Mesenchymal stem cell (in vitro differentiated cells and primary cell): Measurements from ENCODE around the gene ZNF710.

ENCODE experiments used
- DNase-seq: peaks from one replicate; pipeline ENCODE4 v3.0.0-alpha.2; 2013
- H2AFZ ChIP-seq: one replicate; pipeline ENCODE4 v1.6.1; 2013; ENCODE audit warnings: low read depth, mild to moderate bottlenecking, control low read depth, inconsistent platforms, low read length, moderate library complexity
- H2AK5ac ChIP-seq: 2 replicates; pipeline ENCODE4 v1.6.1; 2013; ENCODE audit warnings: low read length, moderate library complexity, mild to moderate bottlenecking, inconsistent platforms; ENCODE audit not compliant: severe bottlenecking
- H2BK120ac ChIP-seq: one replicate; pipeline ENCODE4 v1.6.1; 2013; ENCODE audit warnings: low read depth, mild to moderate bottlenecking, inconsistent platforms, low read length, moderate library complexity
- H2BK12ac ChIP-seq, 2 experiments: one replicate each; pipeline ENCODE4 v1.6.1; 2013; ENCODE audit warnings: inconsistent platforms in 2 of 2, low read length in 2 of 2, mild to moderate bottlenecking in 2 of 2, moderate library complexity in 2 of 2, control low read depth in 1 of 2
- H2BK15ac ChIP-seq: one replicate; pipeline ENCODE4 v1.6.1; 2013; ENCODE audit warnings: mild to moderate bottlenecking, low read depth, inconsistent platforms; ENCODE audit not compliant: poor library complexity, severe bottlenecking
- H2BK5ac ChIP-seq: 2 replicates; pipeline ENCODE4 v1.6.1; 2013; ENCODE audit warnings: low read depth, mild to moderate bottlenecking, low read length, control low read depth, inconsistent platforms; ENCODE audit not compliant: poor library complexity, severe bottlenecking
- H3K14ac ChIP-seq, 2 experiments: one replicate each; pipeline ENCODE4 v1.6.1; 2013; ENCODE audit warnings: inconsistent platforms in 2 of 2, low read length in 2 of 2, control low read depth in 1 of 2, mild to moderate bottlenecking in 1 of 2, moderate library complexity in 1 of 2
- H3K18ac ChIP-seq, 2 experiments: one replicate each; pipeline ENCODE4 v1.6.1; 2013; ENCODE audit warnings: inconsistent platforms in 2 of 2, low read length in 2 of 2, control low read depth in 1 of 2, low read depth in 1 of 2, mild to moderate bottlenecking in 1 of 2
- H3K23ac ChIP-seq, 2 experiments: one replicate each; pipeline ENCODE4 v1.6.1; 2013; ENCODE audit warnings: inconsistent platforms in 2 of 2, low read length in 2 of 2, mild to moderate bottlenecking in 2 of 2, moderate library complexity in 2 of 2, control low read depth in 1 of 2
- H3K27ac ChIP-seq: 2 replicates; pipeline ENCODE4 v1.5.1; 2013; ENCODE audit warnings: mild to moderate bottlenecking, moderate library complexity, low read length, control low read depth, inconsistent platforms; ENCODE audit not compliant: poor library complexity, severe bottlenecking
- H3K27me3 ChIP-seq, 2 experiments: 2 replicates each; pipeline versions ENCODE4 v1.6.1 to v1.7.0; 2013; ENCODE audit warnings: low read length in 2 of 2, mild to moderate bottlenecking in 2 of 2, moderate library complexity in 2 of 2, control low read depth in 1 of 2, inconsistent platforms in 1 of 2; ENCODE audit not compliant: control insufficient read depth in 1 of 2, insufficient read depth in 1 of 2
- H3K36me3 ChIP-seq, 2 experiments: 2 replicates each; pipeline versions ENCODE4 v1.6.1 to v1.7.0; 2013; ENCODE audit warnings: low read length in 2 of 2, control low read depth in 1 of 2, inconsistent platforms in 1 of 2, low read depth in 1 of 2, mild to moderate bottlenecking in 1 of 2; ENCODE audit not compliant: insufficient read depth in 2 of 2, control insufficient read depth in 1 of 2
- H3K4ac ChIP-seq, 2 experiments: one replicate each; pipeline ENCODE4 v1.6.1; 2013; ENCODE audit warnings: inconsistent platforms in 2 of 2, low read length in 2 of 2, mild to moderate bottlenecking in 2 of 2, moderate library complexity in 2 of 2, control low read depth in 1 of 2, low read depth in 1 of 2
- H3K4me1 ChIP-seq: 2 replicates; pipeline ENCODE4 v1.6.1; 2013; ENCODE audit warnings: low read depth, low read length, control low read depth; ENCODE audit not compliant: control insufficient read depth, insufficient read depth
- H3K4me2 ChIP-seq: 2 replicates; pipeline ENCODE4 v1.6.1; 2013; ENCODE audit warnings: low read length, mild to moderate bottlenecking, inconsistent platforms; ENCODE audit not compliant: poor library complexity, severe bottlenecking
- H3K4me3 ChIP-seq, 2 experiments: 2 replicates each; pipeline versions ENCODE4 v1.5.1 to v1.7.0; 2013; ENCODE audit warnings: low read length in 2 of 2, mild to moderate bottlenecking in 2 of 2, control low read depth in 1 of 2, low read depth in 1 of 2; ENCODE audit not compliant: insufficient read depth in 1 of 2
- H3K79me1 ChIP-seq: replicated peaks from 2 replicates; pipeline ENCODE4 v1.6.1; 2013; ENCODE audit warnings: mild to moderate bottlenecking, control low read depth, low read length, inconsistent platforms; ENCODE audit not compliant: poor library complexity, severe bottlenecking
- H3K9ac ChIP-seq: 2 replicates; pipeline ENCODE4 v1.7.0; 2013; ENCODE audit warnings: mild to moderate bottlenecking, low read length, moderate library complexity
- H3K9me3 ChIP-seq: 2 replicates; pipeline ENCODE4 v1.7.0; 2013; ENCODE audit warnings: mild to moderate bottlenecking, low read length; ENCODE audit not compliant: control insufficient read depth
- H4K8ac ChIP-seq: one replicate; pipeline ENCODE4 v1.6.1; 2013; ENCODE audit warnings: inconsistent platforms, mild to moderate bottlenecking, low read length, moderate library complexity
- H4K91ac ChIP-seq: one replicate; pipeline ENCODE4 v1.6.1; 2013; ENCODE audit warnings: mild to moderate bottlenecking, low read length, inconsistent platforms
- WGBS: methylation state at CpG from one replicate; pipeline ENCODE4 v1.1.7; 2013; ENCODE audit warnings: mixed read lengths; 5-methylcytosine and 5-hydroxymethylcytosine counted together

The ZNF710 gene

GRCh38 chr15:90006217-90007075 is 5.3 kb downstream of the ZNF710 start:
- no peak overlapping the region for H2BK5ac ChIP-seq
- no peaks in the 10 kb centered on the region for H3K27me3 ChIP-seq
- no peak overlapping the region for H3K14ac ChIP-seq
- no peak overlapping the region for H2AFZ ChIP-seq
- H2BK15ac ChIP-seq = no peak overlapping the region
- no peak overlapping the region for H2BK120ac ChIP-seq
- no peak overlapping the region for H3K18ac ChIP-seq
- H3K4me1 ChIP-seq = peaks cover 18% of the 10 kb centered on the region
- no peak overlapping the region for H3K4me2 ChIP-seq
- no peak overlapping the region for H2BK12ac ChIP-seq
- H4K91ac ChIP-seq = no peak overlapping the region
- no peak overlapping the region for H3K27ac ChIP-seq
- no peak overlapping the region for H3K9ac ChIP-seq
- 95% methylated on average over 2 of the region's 4 CpGs for WGBS
- peaks cover 8 to 16% of the 10 kb centered on the region in 2 experiments for H3K36me3 ChIP-seq
- H3K4ac ChIP-seq = no peak overlapping the region
- H3K23ac ChIP-seq = no peak overlapping the region
- DNase-seq = no peak
- no peak overlapping the region for H3K4me3 ChIP-seq
- peaks cover 39% of the 10 kb centered on the region for H3K79me1 ChIP-seq
- H4K8ac ChIP-seq = no peak overlapping the region
- H2AK5ac ChIP-seq = no peak overlapping the region
- H3K9me3 ChIP-seq = peaks cover 4% of the 10 kb centered on the region

DNA sequence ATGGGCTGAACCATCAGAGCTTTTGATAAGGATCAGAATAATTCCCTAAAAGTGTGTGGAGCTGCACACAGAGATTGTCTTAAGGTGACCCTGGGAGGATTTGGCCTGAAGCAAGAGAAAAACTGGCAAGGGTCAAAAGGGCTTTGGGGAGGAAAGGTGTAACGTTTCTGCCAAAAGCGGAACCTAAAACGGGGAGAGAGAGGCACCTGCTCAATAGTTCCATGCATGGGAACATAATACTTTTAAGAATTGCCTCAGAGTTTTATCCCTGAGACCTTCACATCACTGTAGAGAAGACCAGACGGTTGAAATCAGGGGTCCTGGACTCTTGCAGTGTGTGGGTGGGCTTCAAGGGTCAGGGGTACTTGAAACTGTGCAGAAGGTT is 5.9 kb downstream of the ZNF710 start:
- Histone ChIP-seq H3K23ac (no peak overlapping the region), H2AFZ (no peak overlapping the region), H3K27ac (no peak overlapping the region), H3K14ac (no peak overlapping the region), H3K4me2 (no peak overlapping the region), H3K4ac (no peak overlapping the region), H3K9ac (no peak overlapping the region), H3K36me3 (peaks cover 8 to 18% of the 10 kb centered on the region in 2 experiments), H2BK15ac (no peak overlapping the region), H3K27me3 (no peaks in the 10 kb centered on the region), H3K79me1 (peaks cover 39% of the 10 kb centered on the region), H3K9me3 (peaks cover 11% of the 10 kb centered on the region), H4K91ac (no peak overlapping the region), H4K8ac (no peak overlapping the region), H2AK5ac (no peak overlapping the region), H3K4me1 (peaks cover 18% of the 10 kb centered on the region), H2BK120ac (no peak overlapping the region), H3K4me3 (no peak overlapping the region), H3K18ac (no peak overlapping the region), H2BK12ac (no peak overlapping the region), H2BK5ac (no peak overlapping the region)
- 78% methylated on average over 4 of the region's 4 CpGs for WGBS
- DNase-seq = no peak

DNA sequence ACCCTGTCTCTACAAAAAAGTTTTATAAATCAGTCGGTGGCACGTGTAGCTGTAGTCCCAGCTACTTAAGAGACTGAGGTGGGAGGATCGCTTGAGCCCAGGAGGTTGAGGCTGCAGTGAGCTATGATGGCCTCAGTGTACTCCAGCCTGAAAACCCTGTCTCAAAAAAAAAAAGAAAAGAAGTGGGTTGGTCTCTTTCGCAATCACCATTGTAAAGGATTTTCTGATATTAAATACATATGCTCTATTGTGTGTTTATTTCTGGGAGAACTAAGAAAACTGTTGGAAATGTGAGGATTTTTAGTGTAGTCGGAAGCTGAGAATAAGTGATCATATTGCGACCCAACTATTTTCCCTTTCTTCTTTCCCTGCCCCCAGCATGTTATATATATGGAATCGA is 7.5 kb downstream of the ZNF710 start:
- WGBS = 95% methylated on average over 5 of the region's 7 CpGs
- Histone ChIP-seq H3K9me3 (peaks cover 11% of the 10 kb centered on the region), H2BK12ac (no peak overlapping the region), H3K14ac (no peak overlapping the region), H4K91ac (no peak overlapping the region), H3K4me3 (no peak overlapping the region), H3K4ac (no peak overlapping the region), H3K4me1 (peaks cover 14% of the 10 kb centered on the region), H3K27me3 (no peaks in the 10 kb centered on the region), H3K79me1 (peaks cover 38% of the 10 kb centered on the region), H3K4me2 (no peak overlapping the region), H4K8ac (no peak overlapping the region), H2AK5ac (no peak overlapping the region), H3K27ac (no peak overlapping the region), H3K18ac (no peak overlapping the region), H2AFZ (no peak overlapping the region), H2BK120ac (no peak overlapping the region), H3K23ac (no peak overlapping the region), H3K9ac (no peak overlapping the region), H3K36me3 (peaks cover 6 to 23% of the 10 kb centered on the region in 2 experiments), H2BK15ac (no peak overlapping the region), H2BK5ac (no peak overlapping the region)
- no peak for DNase-seq

GRCh38 chr15:90009301-90010022 is 8.3 kb downstream of the ZNF710 start:
- no peak overlapping the region for H3K4ac ChIP-seq
- DNase-seq = no peak
- H3K4me2 ChIP-seq = no peak overlapping the region
- no peak overlapping the region for H4K91ac ChIP-seq
- H2BK15ac ChIP-seq = no peak overlapping the region
- no peak overlapping the region for H3K27ac ChIP-seq
- no peak overlapping the region for H3K9ac ChIP-seq
- H3K9me3 ChIP-seq = peaks cover 11% of the 10 kb centered on the region
- no peak overlapping the region for H3K18ac ChIP-seq
- peaks cover 8% of the 10 kb centered on the region for H3K4me1 ChIP-seq
- peaks cover 36% of the 10 kb centered on the region for H3K79me1 ChIP-seq
- no peak overlapping the region for H2BK120ac ChIP-seq
- H3K14ac ChIP-seq = no peak overlapping the region
- H3K23ac ChIP-seq = no peak overlapping the region
- H2BK5ac ChIP-seq = no peak overlapping the region
- no peaks in the 10 kb centered on the region for H3K27me3 ChIP-seq
- no peak overlapping the region for H2AFZ ChIP-seq
- H3K4me3 ChIP-seq = no peak overlapping the region
- no peak overlapping the region for H2AK5ac ChIP-seq
- H2BK12ac ChIP-seq = no peak overlapping the region
- H3K36me3 ChIP-seq = peaks cover 6 to 23% of the 10 kb centered on the region in 2 experiments
- no peak overlapping the region for H4K8ac ChIP-seq
- WGBS = 94% methylated on average over 6 of the region's 6 CpGs
